Astrocyte (in vitro differentiated cells and primary cell): ENCODE data around the gene COL4A4. TPM values are rescaled to one million over a fixed set of nuclear protein-coding genes. Genes with fewer than 3 reads are reported as not detected.

Experiments
- DNase-seq: peaks from one replicate; pipeline ENCODE4 v3.0.0-alpha.2; 2010; ENCODE audit warnings: low read depth
- FAIRE-seq: peaks from 2 replicates; lab custom pipeline; 2011; peaks lifted over from hg19 to GRCh38; lab: Jason Lieb, UNC
- H2AFZ ChIP-seq: 2 replicates; pipeline ENCODE4 v1.6.0; 2012; ENCODE audit warnings: low read depth, low read length, inconsistent platforms
- H3K27ac ChIP-seq: 2 replicates; pipeline ENCODE4 v1.5.1; 2011; ENCODE audit warnings: low read depth, low read length, inconsistent platforms
- H3K27me3 ChIP-seq: 2 replicates; pipeline ENCODE4 v1.6.0; 2011; ENCODE audit warnings: low read length, inconsistent platforms; ENCODE audit not compliant: insufficient read depth
- H3K36me3 ChIP-seq: 2 replicates; pipeline ENCODE4 v1.5.1; 2011; ENCODE audit warnings: low read length, inconsistent platforms; ENCODE audit not compliant: insufficient read depth
- H3K4me1 ChIP-seq: 2 replicates; pipeline ENCODE4 v1.5.1; 2011; ENCODE audit warnings: low read length, inconsistent platforms; ENCODE audit not compliant: insufficient read depth
- H3K4me2 ChIP-seq: 2 replicates; pipeline ENCODE4 v1.6.0; 2012; ENCODE audit warnings: low read length, inconsistent platforms
- H3K4me3 ChIP-seq: 2 replicates; pipeline ENCODE4 v1.5.1; 2011; ENCODE audit warnings: low read depth, mild to moderate bottlenecking, low read length, inconsistent platforms; ENCODE audit not compliant: insufficient read depth
- H3K79me2 ChIP-seq: 2 replicates; pipeline ENCODE4 v1.6.0; 2012; ENCODE audit warnings: mild to moderate bottlenecking, low read length, inconsistent platforms; ENCODE audit not compliant: insufficient read depth
- H3K9ac ChIP-seq: 2 replicates; pipeline ENCODE4 v1.6.0; 2012; ENCODE audit warnings: mild to moderate bottlenecking, low read length, inconsistent platforms
- H3K9me3 ChIP-seq: 2 replicates; pipeline ENCODE4 v1.5.1; 2012; ENCODE audit warnings: low read depth, mild to moderate bottlenecking, low read length, inconsistent platforms; ENCODE audit not compliant: insufficient read depth
- H4K20me1 ChIP-seq: 2 replicates; pipeline ENCODE4 v1.6.0; 2012; ENCODE audit warnings: low read length, inconsistent platforms; ENCODE audit not compliant: insufficient read depth
- H3K27ac Mint-ChIP-seq: one replicate; pipeline ENCODE4 v1.8.0; 2021; ENCODE audit warnings: mild to moderate bottlenecking, mixed read lengths; ENCODE audit not compliant: unreplicated experiment
- H3K27me3 Mint-ChIP-seq: one replicate; pipeline ENCODE4 v1.8.0; 2021; ENCODE audit warnings: low read depth, mixed read lengths; ENCODE audit not compliant: unreplicated experiment
- H3K36me3 Mint-ChIP-seq: one replicate; pipeline ENCODE4 v1.8.0; 2021; ENCODE audit warnings: low read depth, mixed read lengths; ENCODE audit not compliant: unreplicated experiment
- H3K4me1 Mint-ChIP-seq: one replicate; pipeline ENCODE4 v1.8.0; 2021; ENCODE audit warnings: low read depth, mixed read lengths; ENCODE audit not compliant: unreplicated experiment
- H3K4me3 Mint-ChIP-seq: one replicate; pipeline ENCODE4 v1.8.0; 2021; ENCODE audit warnings: mild to moderate bottlenecking, moderate library complexity, mixed read lengths; ENCODE audit not compliant: unreplicated experiment
- H3K9me3 Mint-ChIP-seq: one replicate; pipeline ENCODE4 v1.8.0; 2021; ENCODE audit warnings: mild to moderate bottlenecking, mixed read lengths; ENCODE audit not compliant: unreplicated experiment
- EZH2 ChIP-seq: IDR thresholded peaks from 2 replicates; pipeline ENCODE4 v1.6.1; 2012; ENCODE audit warnings: mild to moderate bottlenecking, low read length, inconsistent platforms; ENCODE audit not compliant: insufficient read depth
- total RNA-seq: library from RNA; stranded (reverse); gene quantifications from 2 replicates; pipeline ENCODE4 v1.2.1, GENCODE V29; 2021
- TF ChIP-seq, protein P1 (sequence below): IDR thresholded peaks from 2 replicates; pipeline ENCODE4 v1.5.1; 2011; ENCODE audit warnings: low read depth, mild to moderate bottlenecking, inconsistent platforms, low read length, moderate library complexity; ENCODE audit not compliant: insufficient read depth

COL4A4 gene
- total RNA-seq, 1 donor from 2014 or later = 0.36 TPM

DNA sequence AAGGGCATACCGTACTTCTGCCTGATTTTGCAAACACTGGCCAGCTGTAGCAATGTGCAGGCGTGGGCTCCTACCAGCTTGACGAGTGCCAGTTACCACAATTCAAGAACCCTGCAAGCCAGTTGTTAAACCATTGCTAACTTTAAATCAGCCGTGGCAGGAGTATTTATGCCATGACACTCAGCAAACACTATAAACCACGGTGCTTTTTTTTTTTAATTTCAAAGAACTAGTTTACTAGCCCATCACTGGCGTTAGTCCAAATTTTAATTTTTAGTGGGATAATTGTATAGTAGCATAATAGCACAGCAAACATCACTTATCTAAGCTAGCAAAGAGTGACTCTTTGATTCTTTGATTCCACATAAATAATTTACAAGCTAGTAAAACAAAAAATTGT lies 111.1 kb downstream of the COL4A4 start:
- Histone ChIP-seq H3K4me2 (no peak overlapping the region), H3K4me1 (no peaks in the 10 kb centered on the region), H3K4me3 (no peak overlapping the region), H2AFZ (no peak overlapping the region), H3K36me3 (no peaks in the 10 kb centered on the region), H4K20me1 (no peaks in the 10 kb centered on the region), H3K27me3 (no peaks in the 10 kb centered on the region), H3K9ac (no peak overlapping the region), H3K79me2 (no peaks in the 10 kb centered on the region), H3K27ac (no peak overlapping the region), H3K9me3 (no peaks in the 10 kb centered on the region)
- Mint-ChIP-seq H3K4me1 (no peaks in the 10 kb centered on the region), H3K4me3 (no peak overlapping the region), H3K9me3 (no peaks in the 10 kb centered on the region), H3K36me3 (no peaks in the 10 kb centered on the region), H3K27ac (no peak overlapping the region), H3K27me3 (peaks cover 2% of the 10 kb centered on the region)
- no peak for DNase-seq
- FAIRE-seq = no peak
- TF ChIP-seq, protein P1, sequence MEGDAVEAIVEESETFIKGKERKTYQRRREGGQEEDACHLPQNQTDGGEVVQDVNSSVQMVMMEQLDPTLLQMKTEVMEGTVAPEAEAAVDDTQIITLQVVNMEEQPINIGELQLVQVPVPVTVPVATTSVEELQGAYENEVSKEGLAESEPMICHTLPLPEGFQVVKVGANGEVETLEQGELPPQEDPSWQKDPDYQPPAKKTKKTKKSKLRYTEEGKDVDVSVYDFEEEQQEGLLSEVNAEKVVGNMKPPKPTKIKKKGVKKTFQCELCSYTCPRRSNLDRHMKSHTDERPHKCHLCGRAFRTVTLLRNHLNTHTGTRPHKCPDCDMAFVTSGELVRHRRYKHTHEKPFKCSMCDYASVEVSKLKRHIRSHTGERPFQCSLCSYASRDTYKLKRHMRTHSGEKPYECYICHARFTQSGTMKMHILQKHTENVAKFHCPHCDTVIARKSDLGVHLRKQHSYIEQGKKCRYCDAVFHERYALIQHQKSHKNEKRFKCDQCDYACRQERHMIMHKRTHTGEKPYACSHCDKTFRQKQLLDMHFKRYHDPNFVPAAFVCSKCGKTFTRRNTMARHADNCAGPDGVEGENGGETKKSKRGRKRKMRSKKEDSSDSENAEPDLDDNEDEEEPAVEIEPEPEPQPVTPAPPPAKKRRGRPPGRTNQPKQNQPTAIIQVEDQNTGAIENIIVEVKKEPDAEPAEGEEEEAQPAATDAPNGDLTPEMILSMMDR = no peak
- no peak for TF ChIP-seq EZH2

DNA sequence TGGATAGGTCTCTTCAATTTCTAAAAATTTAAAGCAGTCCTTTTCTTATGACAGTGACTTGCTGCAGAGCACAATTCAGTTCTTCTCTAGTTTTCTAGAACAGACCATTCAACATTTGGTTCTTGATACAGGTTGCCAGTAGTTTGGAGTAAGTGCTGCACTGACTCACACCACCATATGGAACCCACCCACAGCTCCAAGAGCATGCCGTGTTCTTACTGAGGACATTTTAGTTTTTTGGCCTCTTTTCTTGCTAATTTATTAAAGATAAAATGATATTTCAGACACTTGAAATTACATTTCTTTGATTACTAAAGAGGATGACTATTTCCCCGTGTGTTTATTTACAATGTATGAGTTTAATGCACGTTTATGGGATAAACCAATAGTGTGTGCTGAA lies 120.0 kb downstream of the COL4A4 start:
- Histone ChIP-seq H4K20me1 (no peaks in the 10 kb centered on the region), H3K4me2 (no peak overlapping the region), H3K27me3 (no peaks in the 10 kb centered on the region), H3K9ac (no peak overlapping the region), H3K27ac (no peak overlapping the region), H3K36me3 (no peaks in the 10 kb centered on the region), H2AFZ (no peak overlapping the region), H3K9me3 (no peaks in the 10 kb centered on the region), H3K79me2 (no peaks in the 10 kb centered on the region), H3K4me3 (no peak overlapping the region), H3K4me1 (no peaks in the 10 kb centered on the region)
- Mint-ChIP-seq H3K36me3 (no peaks in the 10 kb centered on the region), H3K4me1 (no peaks in the 10 kb centered on the region), H3K27ac (no peak overlapping the region), H3K9me3 (no peaks in the 10 kb centered on the region), H3K4me3 (no peak overlapping the region), H3K27me3 (no peaks in the 10 kb centered on the region)
- FAIRE-seq (no peak), DNase-seq (no peak)
- TF ChIP-seq, protein P1 = no peak
- TF ChIP-seq EZH2 = no peak

DNA sequence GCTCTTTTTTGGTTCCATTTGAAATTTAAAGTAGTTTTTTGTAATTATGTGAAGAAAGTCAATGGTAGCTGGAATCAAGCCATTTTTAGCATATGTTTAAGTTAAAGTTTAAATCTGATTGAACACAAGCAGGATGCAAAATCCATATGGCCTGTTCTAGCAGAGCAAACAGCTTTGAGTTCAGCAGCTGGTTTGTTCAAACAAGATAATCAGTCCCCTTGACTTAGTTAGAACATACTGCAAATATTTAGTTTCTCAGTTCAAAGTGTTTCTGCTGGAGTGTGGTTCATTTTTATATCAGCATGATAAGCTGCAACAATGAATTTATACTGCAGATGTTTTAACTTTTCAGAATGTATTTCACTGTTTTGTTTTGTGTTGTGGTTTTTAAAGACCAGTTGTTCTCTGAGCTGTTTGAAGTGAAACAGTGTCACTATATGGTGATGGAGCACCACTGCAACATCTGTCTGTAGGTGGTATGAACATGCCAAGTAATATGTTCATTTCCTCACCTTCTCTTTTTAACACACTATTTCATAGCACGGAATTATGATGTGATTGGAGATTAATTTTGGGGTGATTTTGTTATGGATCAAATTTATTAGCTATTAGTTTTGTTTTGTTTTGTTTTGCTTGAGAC lies 125.3 kb downstream of the COL4A4 start:
- Histone ChIP-seq H3K27ac (no peak overlapping the region), H3K36me3 (no peaks in the 10 kb centered on the region), H3K9me3 (no peaks in the 10 kb centered on the region), H3K9ac (no peak overlapping the region), H2AFZ (no peak overlapping the region), H3K27me3 (no peaks in the 10 kb centered on the region), H3K4me1 (no peaks in the 10 kb centered on the region), H3K4me3 (no peak overlapping the region), H3K4me2 (no peak overlapping the region), H4K20me1 (no peaks in the 10 kb centered on the region), H3K79me2 (no peaks in the 10 kb centered on the region)
- Mint-ChIP-seq H3K27me3 (no peaks in the 10 kb centered on the region), H3K9me3 (no peaks in the 10 kb centered on the region), H3K27ac (no peak overlapping the region), H3K4me1 (no peaks in the 10 kb centered on the region), H3K36me3 (no peaks in the 10 kb centered on the region), H3K4me3 (no peak overlapping the region)
- no peak for DNase-seq
- no peak for FAIRE-seq
- TF ChIP-seq EZH2 = no peak
- TF ChIP-seq, protein P1 = no peak
